GM12878 (cell line): ENCODE data around the gene LBR. TPM values are rescaled to one million over a fixed set of nuclear protein-coding genes. Genes with fewer than 3 reads are reported as not detected.

ENCODE experiments used
- ATAC-seq: fragments of 200-7000 bp; cut with Tn5 transposase; 3 replicates; pipeline ENCODE4 v1.9.1; 2020; ENCODE audit warnings: mild to moderate bottlenecking, moderate library complexity
- BruUV-seq: library from RNA; stranded (reverse); fragments of 400-500 nt; replicated peaks from 2 replicates; lab custom pipeline; 2021; lab: Mats Ljungman, UMichigan
- CTCF ChIA-PET: fragments of 300-600 bp; sonication (Branson Sonifier 250); formaldehyde crosslinking; extraction: SDS; loops from one replicate; lab custom pipeline; 2021; ENCODE audit warnings: inconsistent platforms; lab: Yijun Ruan, JAX
- POLR2A ChIA-PET: fragments of 350-600 bp; formaldehyde crosslinking; extraction: SDS; loops from one replicate; lab custom pipeline; 2021; ENCODE audit warnings: inconsistent platforms; lab: Charles Lee
- RAD21 ChIA-PET: fragments of 300-600 bp; sonication (Branson Sonifier 250); formaldehyde crosslinking; loops from one replicate; lab custom pipeline; 2023; ENCODE audit warnings: antibody characterized with exemption; ENCODE audit not compliant: unreplicated experiment; lab: Charles Lee
- SMC1A ChIA-PET: fragments of 300-600 bp; sonication (Branson Sonifier 250); formaldehyde crosslinking; loops from one replicate; lab custom pipeline; 2023; ENCODE audit not compliant: unreplicated experiment, uncharacterized antibody; lab: Charles Lee
- DNase-seq: peaks from one replicate; pipeline ENCODE4 v3.0.0-alpha.2; 2011; ENCODE audit warnings: low read depth, low spot score
- FAIRE-seq: peaks from 3 replicates; lab custom pipeline; 2011; peaks lifted over from hg19 to GRCh38; lab: Jason Lieb, UNC
- H2AFZ ChIP-seq: 2 replicates; pipeline ENCODE4 v1.6.0; 2011; ENCODE audit warnings: low read depth, low read length, control low read depth; ENCODE audit not compliant: control insufficient read depth
- H3K27ac ChIP-seq: 2 replicates; pipeline ENCODE4 v1.5.1; 2011; ENCODE audit warnings: control low read depth; ENCODE audit not compliant: control insufficient read depth, insufficient read depth
- H3K27me3 ChIP-seq, 2 experiments: replicated peaks in 1 of 2; 2 replicates each; pipeline versions ENCODE4 v1.6.0 to v1.6.1; 2011; ENCODE audit warnings: low read length in 1 of 2; ENCODE audit not compliant: control insufficient read depth in 2 of 2, insufficient read depth in 2 of 2
- H3K36me3 ChIP-seq, 2 experiments: 2 replicates each; pipeline ENCODE4 v1.5.1; 2011; ENCODE audit warnings: low read length in 1 of 2; ENCODE audit not compliant: control insufficient read depth in 2 of 2, insufficient read depth in 2 of 2
- H3K4me1 ChIP-seq: 2 replicates; pipeline ENCODE4 v1.6.1; 2011; ENCODE audit warnings: mild to moderate bottlenecking, low read length, moderate library complexity, mixed read lengths; ENCODE audit not compliant: control insufficient read depth, insufficient read depth
- H3K4me2 ChIP-seq: 2 replicates; pipeline ENCODE4 v1.6.0; 2011; ENCODE audit warnings: control low read depth; ENCODE audit not compliant: control insufficient read depth, insufficient read depth
- H3K4me3 ChIP-seq: fragments of 200-600 bp; sonication (generic); 2 replicates; pipeline ENCODE4 v1.5.1; 2016
- H3K79me2 ChIP-seq: 2 replicates; pipeline ENCODE4 v1.6.0; 2011; ENCODE audit warnings: low read length; ENCODE audit not compliant: control insufficient read depth, insufficient read depth
- H3K9ac ChIP-seq: 2 replicates; pipeline ENCODE4 v1.8.0; 2011; ENCODE audit warnings: low read length, control low read depth, mixed read lengths; ENCODE audit not compliant: control insufficient read depth, insufficient read depth
- H3K9me3 ChIP-seq: replicated peaks from 3 replicates; pipeline ENCODE4 v1.5.1; 2011; ENCODE audit warnings: mild to moderate bottlenecking, low read length; ENCODE audit not compliant: control insufficient read depth, insufficient read depth
- H4K20me1 ChIP-seq: 2 replicates; pipeline ENCODE4 v1.6.0; 2011; ENCODE audit not compliant: control insufficient read depth, insufficient read depth
- BCL11A ChIP-seq: IDR thresholded peaks from 2 replicates; pipeline ENCODE4 v1.6.1; 2011; ENCODE audit warnings: low read depth, low read length
- BCLAF1 ChIP-seq: fragments of 450-650 bp; IDR thresholded peaks from 2 replicates; pipeline ENCODE4 v1.6.1; 2017; ENCODE audit warnings: antibody characterized with exemption, mild to moderate bottlenecking, moderate library complexity
- MYB ChIP-seq: fragments of 150-350 bp; IDR thresholded peaks from 2 replicates; pipeline ENCODE4 v1.6.1; 2014; ENCODE audit warnings: mild to moderate bottlenecking, low read depth, low read length, borderline replicate concordance
- WGBS: methylation state at CpG from one replicate; pipeline ENCODE4 v1.1.6; 2016; ENCODE audit warnings: low lambda C conversion rate; ENCODE audit not compliant: insufficient replicate concordance, insufficient coverage; ENCODE audit errors: missing lambda C conversion rate; 5-methylcytosine and 5-hydroxymethylcytosine counted together
- in situ Hi-C: fragments of 300-500 bp; cut with MboI; formaldehyde crosslinking; loops from 9 replicates; pipeline ENCODE4 v1.14.3; 2018; ENCODE audit warnings: mixed read lengths
- intact Hi-C: fragments of 100-400 bp; cut with micrococcal nuclease; formaldehyde crosslinking; loops from one replicate; pipeline ENCODE4 v1.14.2; 2022; ENCODE audit not compliant: unreplicated experiment
- polyA plus RNA-seq, 11 experiments: library from polyadenylated mRNA; depleted of rRNA in 4 of 11; unstranded in 6 of 11; stranded (reverse) in 5 of 11; fragments of >200 nt; fragmentation: Nextera tagmentation in 4 of 11; fragmentation: Illumina TruSeq in 1 of 11; extraction: Ambion mirVana in 4 of 11; extraction: Trizol in 1 of 11; gene quantifications; 1 replicate in 1 of 11; 2 replicates in 10 of 11; pipeline versions ENCODE4 v1.2.1 to v1.2.3, GENCODE V29; 2011 to 2016; ENCODE audit warnings: inconsistent platforms in 2 of 11, missing spikeins in 2 of 11, low read depth in 1 of 11
- total RNA-seq, 4 experiments: library from RNA; depleted of rRNA in 3 of 4; stranded (reverse); fragments of >200 nt in 3 of 4; fragmentation: Illumina TruSeq in 1 of 4; extraction: Trizol in 1 of 4; gene quantifications; 2 replicates each; pipeline versions ENCODE4 v1.2.1 to v1.2.3, GENCODE V29; 2013 to 2021

LBR gene
- total and polyA plus RNA-seq, 10 of the 15 experiments (the other 5 are each of a cell fraction or from before 2014, with no cell fraction given) = 81.8 to 178 (median 114) TPM

GRCh38 chr1:225465793-225466517 lies 38.1 kb upstream of the LBR start:
- Histone ChIP-seq H3K36me3 (no peaks in the 10 kb centered on the region), H3K9ac (no peak overlapping the region), H3K27ac (no peak overlapping the region), H3K4me1 (peaks cover 13% of the 10 kb centered on the region; the same call in 1 of the 2 replicates), H3K4me3 (no peak overlapping the region), H3K79me2 (no peaks in the 10 kb centered on the region), H2AFZ (no peak overlapping the region), H3K9me3 (no peaks in the 10 kb centered on the region), H3K27me3 (no peaks in the 10 kb centered on the region), H3K4me2 (no peak overlapping the region), H4K20me1 (no peaks in the 10 kb centered on the region)
- ChIA-PET SMC1A (no interaction called here), CTCF (interaction anchor here (2.3 kb wide), 1 partner anchor 9 kb away, joined by 6 read pairs; no protein-coding TSS in a partner anchor), POLR2A (no interaction called here), RAD21 (no interaction called here)
- in situ Hi-C loops (no loop called here), intact Hi-C loops (loop anchor here (2.0 to 5.0 kb wide), 3 partner anchors 37 to 646 kb away; partner anchors contain the start of genes LBR and PYCR2)
- no peak for DNase-seq
- no peak for FAIRE-seq
- BruUV-seq = no TSS peak
- no peak for ATAC-seq
- TF ChIP-seq BCL11A (no peak), MYB (no peak), BCLAF1 (no peak)
- 89% methylated on average over 24 of the region's 26 CpGs for WGBS
